Skeletal muscle tissue (tissue), 4 donors: ENCODE measurements around the gene UGT1A10. TPM values are rescaled to one million over a fixed set of nuclear protein-coding genes. Genes with fewer than 3 reads are reported as not detected.
"Not testable (repeated sequence)": the region's sequence is repeated elsewhere in the genome, so short reads cannot be mapped to it uniquely, and the experiment has no call there.

ENCODE experiments used
- H3K27ac ChIP-seq: one replicate; pipeline ENCODE4 v1.7.0; 2013; ENCODE audit warnings: mild to moderate bottlenecking, low read depth, low read length, inconsistent platforms
- H3K27me3 ChIP-seq, 3 donors: one replicate each; pipeline ENCODE4 v1.7.0; 2013; ENCODE audit warnings: low read length in 3 of 3; ENCODE audit not compliant: control insufficient read depth in 3 of 3, insufficient read depth in 3 of 3
- H3K36me3 ChIP-seq, 3 donors: one replicate each; pipeline ENCODE4 v1.7.0; 2013; ENCODE audit warnings: low read length in 3 of 3; ENCODE audit not compliant: control insufficient read depth in 3 of 3, insufficient read depth in 3 of 3
- H3K4me1 ChIP-seq, 3 donors: one replicate each; pipeline ENCODE4 v1.7.0; 2013; ENCODE audit warnings: low read length in 3 of 3, mild to moderate bottlenecking in 3 of 3; ENCODE audit not compliant: control insufficient read depth in 3 of 3, insufficient read depth in 3 of 3
- H3K4me3 ChIP-seq, 3 donors: one replicate each; pipeline ENCODE4 v1.7.0; 2013; ENCODE audit warnings: low read length in 3 of 3
- H3K9ac ChIP-seq, 3 donors: one replicate each; pipeline ENCODE4 v1.7.0; 2013; ENCODE audit warnings: low read length in 3 of 3, mild to moderate bottlenecking in 3 of 3, moderate library complexity in 2 of 3, low read depth in 1 of 3
- H3K9me3 ChIP-seq, 3 donors: one replicate each; pipeline ENCODE4 v1.7.0; 2013; ENCODE audit warnings: low read length in 3 of 3; ENCODE audit not compliant: control insufficient read depth in 3 of 3
- total RNA-seq: library from RNA; depleted of rRNA; stranded (reverse); fragments of >200 nt; gene quantifications from one replicate; pipeline ENCODE4 v1.2.3, GENCODE V29; 2014
- donor health status: Osteomylitis.

UGT1A10 gene
- total RNA-seq, 1 donor from 2014 or later: not detected

- Histone ChIP-seq H3K4me1 (no peaks in the 10 kb centered on the region), H3K36me3 (no peaks in the 10 kb centered on the region), H3K27me3 (peaks cover 0 to 2% (median 2%) of the 10 kb centered on the region in 3 donors), H3K9ac (no peak overlapping the region), H3K27ac (no peak overlapping the region), H3K9me3 (no peaks in the 10 kb centered on the region), H3K4me3 (no peak overlapping the region)
Observed at GRCh38 chr2:233651430-233651829, 15.2 kb downstream of the UGT1A10 start.

GRCh38 chr2:233654501-233654900 is 18.3 kb downstream of the UGT1A10 start:
- Histone ChIP-seq H3K27ac (no peak overlapping the region), H3K36me3 (no peaks in the 10 kb centered on the region), H3K9me3 (no peaks in the 10 kb centered on the region), H3K9ac (no peak overlapping the region), H3K27me3 (peaks cover 0 to 5% (median 2%) of the 10 kb centered on the region in 3 donors), H3K4me3 (no peak overlapping the region), H3K4me1 (no peaks in the 10 kb centered on the region)

DNA sequence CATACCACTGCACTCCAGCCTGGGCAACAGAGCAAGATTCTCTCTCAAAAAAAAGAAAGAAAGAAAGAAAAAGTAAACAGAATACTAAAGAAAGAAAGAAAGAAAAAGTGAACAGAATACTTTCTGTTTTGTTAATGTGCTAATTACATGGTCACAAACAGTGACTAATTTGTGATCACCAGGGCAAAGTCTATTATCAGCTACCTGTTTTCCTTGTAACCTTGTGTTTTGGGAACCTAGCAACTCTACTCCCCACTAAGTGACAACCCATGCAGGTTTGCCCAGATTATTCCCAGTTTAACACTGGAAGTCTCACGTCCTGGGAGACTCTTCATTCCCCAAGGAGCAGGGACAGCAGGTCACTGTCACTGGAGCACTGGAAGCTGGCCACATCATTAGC is 18.8 kb downstream of the UGT1A10 start:
- no peaks in the 10 kb centered on the region for H3K36me3 ChIP-seq
- no peaks in the 10 kb centered on the region for H3K9me3 ChIP-seq
- H3K27me3 ChIP-seq: peaks cover 0 to 5% (median 2%) of the 10 kb centered on the region in 3 donors
- no peak overlapping the region for H3K9ac ChIP-seq
- no peaks in the 10 kb centered on the region for H3K4me1 ChIP-seq
- no peak overlapping the region for H3K27ac ChIP-seq
- no peak overlapping the region for H3K4me3 ChIP-seq

- H3K9me3 ChIP-seq, H3K27me3 ChIP-seq, H3K36me3 ChIP-seq, H3K9ac ChIP-seq, H3K4me3 ChIP-seq, H3K4me1 ChIP-seq, H3K27ac ChIP-seq: not testable (repeated sequence)
Observed at GRCh38 chr2:233655943-233656342, 19.7 kb downstream of the UGT1A10 start.

GRCh38 chr2:233656443-233656842 is 20.2 kb downstream of the UGT1A10 start:
- Histone ChIP-seq H3K9me3 (no peaks in the 10 kb centered on the region), H3K9ac (no peak overlapping the region), H3K4me3 (no peak overlapping the region), H3K27me3 (peaks cover 0 to 5% (median 0%) of the 10 kb centered on the region in 3 donors), H3K36me3 (no peaks in the 10 kb centered on the region), H3K27ac (no peak overlapping the region), H3K4me1 (no peaks in the 10 kb centered on the region)

DNA sequence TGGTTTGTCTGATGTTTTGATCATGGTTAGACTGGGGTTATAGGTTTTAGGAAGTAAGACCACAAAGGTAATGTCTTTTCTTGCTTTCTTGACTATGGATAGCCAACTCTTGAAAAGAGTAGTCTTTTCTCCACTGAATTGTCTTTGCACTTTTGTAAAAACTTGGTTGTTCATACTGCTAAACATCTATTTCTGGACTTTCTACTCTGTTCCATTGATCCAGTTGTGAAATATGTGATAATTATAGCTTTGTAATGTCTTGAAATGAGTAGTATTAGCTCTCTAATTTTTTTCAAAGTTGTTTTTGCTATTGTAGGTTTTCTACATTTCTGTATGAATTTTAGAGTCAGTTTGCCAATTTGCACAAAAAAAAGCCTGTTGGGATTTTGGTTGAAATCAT is 22.4 kb downstream of the UGT1A10 start:
- H3K27ac ChIP-seq: no peak overlapping the region
- H3K9me3 ChIP-seq: no peaks in the 10 kb centered on the region
- H3K27me3 ChIP-seq: peaks cover 0 to 2% (median 0%) of the 10 kb centered on the region in 3 donors
- no peaks in the 10 kb centered on the region for H3K4me1 ChIP-seq
- H3K9ac ChIP-seq: no peak overlapping the region
- no peaks in the 10 kb centered on the region for H3K36me3 ChIP-seq
- no peak overlapping the region for H3K4me3 ChIP-seq

DNA sequence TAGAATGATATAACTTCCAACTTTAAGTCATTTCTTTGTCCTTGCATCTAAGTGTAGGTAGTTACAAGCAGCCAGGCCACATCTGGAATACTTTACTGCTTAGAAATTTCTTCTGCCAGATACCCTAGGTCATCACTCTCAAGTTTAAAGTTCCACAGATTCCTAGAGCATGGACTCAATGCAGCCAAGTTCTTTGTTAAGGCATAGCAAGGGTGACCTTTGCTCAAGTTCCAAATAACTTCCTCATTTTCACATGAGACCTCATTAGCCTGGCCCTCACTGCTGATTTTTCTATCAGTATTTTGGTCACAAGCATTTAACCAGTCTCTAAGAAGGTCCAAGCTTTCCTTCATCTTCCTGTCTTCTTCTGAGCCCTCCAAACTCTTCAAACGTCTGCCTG is 27.7 kb downstream of the UGT1A10 start:
- Histone ChIP-seq H3K27me3 (no peaks in the 10 kb centered on the region), H3K27ac (no peak overlapping the region), H3K4me3 (no peak overlapping the region), H3K9ac (no peak overlapping the region), H3K4me1 (no peaks in the 10 kb centered on the region), H3K9me3 (no peaks in the 10 kb centered on the region), H3K36me3 (no peaks in the 10 kb centered on the region)

DNA sequence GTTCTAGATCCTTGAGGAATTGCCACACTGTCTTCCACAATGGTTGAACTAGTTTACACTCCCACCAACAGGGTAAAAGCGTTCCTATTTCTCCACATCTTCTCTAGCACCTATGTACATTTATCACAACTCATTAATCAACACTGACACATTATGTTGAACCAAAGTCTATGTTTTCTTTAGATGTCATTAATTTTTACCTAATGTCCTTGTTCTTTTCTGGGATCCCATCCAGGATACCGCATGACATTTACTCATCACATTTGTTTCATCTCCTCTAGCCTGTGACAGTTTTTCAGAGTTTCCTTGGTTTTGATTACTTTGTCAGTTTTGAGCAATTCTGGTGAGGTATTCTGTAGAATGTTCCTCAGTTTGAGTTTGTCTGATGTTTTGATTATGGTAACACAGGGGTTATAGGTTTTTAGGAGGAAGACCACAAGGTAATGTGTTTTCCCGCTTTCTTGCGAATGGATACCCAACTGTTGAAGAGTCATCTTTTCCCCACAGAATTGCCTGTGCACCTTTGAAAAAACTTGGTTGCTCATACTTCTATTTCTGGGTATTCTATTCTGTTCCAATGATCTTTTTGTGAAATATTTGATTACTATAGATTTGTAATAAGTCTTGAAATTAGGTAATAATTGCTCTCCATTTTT is 32.5 kb downstream of the UGT1A10 start:
- Histone ChIP-seq H3K36me3 (no peaks in the 10 kb centered on the region), H3K27me3 (no peaks in the 10 kb centered on the region), H3K4me1 (no peaks in the 10 kb centered on the region), H3K9me3 (no peaks in the 10 kb centered on the region), H3K4me3 (no peak overlapping the region), H3K9ac (no peak overlapping the region), H3K27ac (no peak overlapping the region)

DNA sequence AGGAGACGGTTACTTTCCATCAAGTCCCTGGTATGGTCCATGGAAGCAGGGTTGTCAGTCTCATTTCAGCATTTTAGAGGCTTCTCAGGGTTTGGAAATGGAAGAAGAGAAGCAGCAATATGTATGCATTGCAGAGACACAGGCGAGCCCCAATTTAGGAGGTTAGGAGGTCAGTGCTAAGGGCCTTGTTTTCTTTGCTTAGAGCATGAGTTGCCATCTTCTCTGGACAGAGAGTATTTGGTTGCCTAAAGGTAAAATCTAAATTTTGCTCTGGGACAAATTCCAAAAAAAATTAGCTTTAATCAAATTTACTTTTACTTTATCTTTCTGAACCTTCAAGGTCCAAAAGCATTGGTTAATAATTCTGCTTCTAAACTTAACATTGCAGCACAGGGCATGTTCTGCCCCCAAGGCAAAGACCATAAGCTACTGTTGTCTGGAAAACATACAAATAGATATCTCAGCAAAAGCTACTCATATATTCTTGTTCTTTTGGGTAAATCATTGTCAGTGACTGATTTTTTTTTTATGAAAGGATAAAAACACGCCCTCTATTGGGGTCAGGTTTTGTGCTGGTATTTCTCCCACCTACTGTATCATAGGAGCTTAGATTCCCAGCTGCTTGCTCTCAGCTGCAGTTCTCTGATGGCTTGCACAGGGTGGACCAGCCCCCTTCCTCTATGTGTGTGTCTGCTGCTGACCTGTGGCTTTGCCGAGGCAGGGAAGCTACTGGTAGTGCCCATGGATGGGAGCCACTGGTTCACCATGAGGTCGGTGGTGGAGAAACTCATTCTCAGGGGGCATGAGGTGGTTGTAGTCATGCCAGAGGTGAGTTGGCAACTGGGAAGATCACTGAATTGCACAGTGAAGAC is 35.3 kb downstream of the UGT1A10 start, which contains the start of gene UGT1A9:
Gene UGT1A9 (plus strand): TSS at position 609 of the 872 bp plus-strand sequence. CDS start 37 bp downstream, at position 646.
- Histone ChIP-seq H3K27me3 (no peaks in the 10 kb centered on the region), H3K4me1 (no peaks in the 10 kb centered on the region), H3K27ac (no peak within 1 kb of the TSS), H3K36me3 (no peaks in the 10 kb centered on the region), H3K9ac (no peak within 1 kb of the TSS), H3K9me3 (no peaks in the 10 kb centered on the region), H3K4me3 (no peak within 1 kb of the TSS)

GRCh38 chr2:233672886-233673285 is 36.6 kb downstream of the UGT1A10 start:
- H3K9me3 ChIP-seq: no peaks in the 10 kb centered on the region
- H3K9ac ChIP-seq: no peak overlapping the region
- no peaks in the 10 kb centered on the region for H3K36me3 ChIP-seq
- no peak overlapping the region for H3K4me3 ChIP-seq
- H3K27ac ChIP-seq: no peak overlapping the region
- no peaks in the 10 kb centered on the region for H3K27me3 ChIP-seq
- no peaks in the 10 kb centered on the region for H3K4me1 ChIP-seq
